Fibroblast of the aortic adventitia (primary cell): Measurements from ENCODE around the gene HLA-DPB1. TPM values are rescaled to one million over a fixed set of nuclear protein-coding genes. Genes with fewer than 3 reads are reported as not detected.

Experiments
- DNase-seq: peaks from one replicate; pipeline ENCODE4 v3.0.0-alpha.2; 2010; ENCODE audit warnings: low read depth
- H3K4me3 ChIP-seq: 2 replicates; pipeline ENCODE4 v1.5.1; 2011; ENCODE audit warnings: low read depth, mild to moderate bottlenecking, control low read depth, low read length, moderate library complexity
- CTCF ChIP-seq: IDR thresholded peaks from 2 replicates; pipeline ENCODE4 v1.5.1; 2011; ENCODE audit warnings: mild to moderate bottlenecking, low read length, control low read depth, inconsistent platforms; ENCODE audit not compliant: insufficient read depth
- total RNA-seq: library from RNA; depleted of rRNA; stranded (reverse); fragments of >200 nt; gene quantifications from 2 replicates; pipeline ENCODE4 v1.2.3, GENCODE V29; 2012; ENCODE audit warnings: low replicate concordance

HLA-DPB1 gene
- total RNA-seq, 1 donor: 0.27 TPM

- H3K4me3 ChIP-seq: no peak overlapping the region
- DNase-seq: no peak
- TF ChIP-seq CTCF: no peak
Observed at GRCh38 chr6:33085627-33086026, 9.8 kb downstream of the HLA-DPB1 start.

DNA sequence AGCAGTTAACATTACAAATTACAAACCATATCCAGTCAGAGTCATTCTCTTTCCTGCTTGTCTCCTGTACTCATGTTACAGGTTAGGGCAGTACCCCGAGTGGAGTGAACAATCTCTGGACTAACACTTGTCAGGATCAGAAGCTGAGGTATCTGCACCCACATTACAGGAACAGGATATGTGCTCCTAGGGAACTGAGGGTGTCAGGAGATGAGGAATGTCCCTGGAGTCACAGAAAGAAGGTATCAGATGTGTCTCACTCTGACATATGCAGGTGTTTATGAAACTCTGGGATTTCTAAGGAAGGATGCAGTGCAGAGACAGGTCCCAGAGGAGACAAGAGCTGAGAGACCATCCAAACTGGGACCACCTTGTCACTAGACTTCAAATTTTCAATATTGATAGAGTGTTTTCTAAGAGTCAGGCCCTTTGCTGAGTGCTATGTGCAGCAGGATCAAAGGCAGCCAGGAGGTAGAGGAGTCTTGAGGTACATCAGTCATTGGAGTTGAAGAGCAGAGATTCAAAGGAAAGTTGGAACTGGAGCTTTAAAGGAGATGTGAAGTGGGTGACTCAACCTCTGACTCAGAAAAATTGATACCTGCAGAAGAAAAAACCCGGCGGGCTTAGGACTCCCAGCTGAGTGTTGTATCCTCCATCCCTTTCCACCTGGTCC is 12.6 kb downstream of the HLA-DPB1 start:
- TF ChIP-seq CTCF: no peak
- H3K4me3 ChIP-seq: no peak overlapping the region
- no peak for DNase-seq

DNA sequence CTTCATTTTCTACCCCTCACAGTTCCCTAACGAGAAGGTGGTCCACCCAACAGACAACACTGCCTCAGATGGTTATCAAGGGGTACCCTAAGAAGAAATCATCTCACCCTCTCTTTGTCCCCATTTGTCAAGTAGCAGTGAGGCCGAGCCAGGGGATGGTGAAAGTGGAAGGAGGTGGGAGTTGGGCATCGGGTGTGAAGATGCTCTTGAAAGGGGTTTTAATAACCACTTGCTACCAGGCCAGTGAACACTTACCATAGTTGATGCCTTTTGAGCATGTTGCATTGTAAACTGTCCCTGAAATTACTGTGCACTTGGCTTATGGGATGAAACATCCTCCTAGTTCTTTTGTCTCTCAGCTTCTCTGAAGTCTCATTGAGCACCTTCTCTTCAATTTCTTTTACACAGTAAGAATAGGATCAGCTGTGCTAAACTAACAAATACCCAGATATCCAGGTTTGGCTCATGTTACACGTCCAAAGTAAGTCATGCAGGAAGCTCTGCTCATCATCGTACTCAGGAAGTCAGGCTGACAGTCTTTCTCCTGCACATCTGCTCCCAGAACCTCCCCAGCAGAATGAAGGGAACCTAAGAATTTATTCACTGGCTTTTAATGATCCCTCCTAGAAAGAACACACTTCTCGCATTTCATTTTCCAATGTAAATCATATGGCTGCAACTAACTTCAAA is 13.3 kb downstream of the HLA-DPB1 start:
- no peak for DNase-seq
- TF ChIP-seq CTCF: no peak
- no peak overlapping the region for H3K4me3 ChIP-seq

DNA sequence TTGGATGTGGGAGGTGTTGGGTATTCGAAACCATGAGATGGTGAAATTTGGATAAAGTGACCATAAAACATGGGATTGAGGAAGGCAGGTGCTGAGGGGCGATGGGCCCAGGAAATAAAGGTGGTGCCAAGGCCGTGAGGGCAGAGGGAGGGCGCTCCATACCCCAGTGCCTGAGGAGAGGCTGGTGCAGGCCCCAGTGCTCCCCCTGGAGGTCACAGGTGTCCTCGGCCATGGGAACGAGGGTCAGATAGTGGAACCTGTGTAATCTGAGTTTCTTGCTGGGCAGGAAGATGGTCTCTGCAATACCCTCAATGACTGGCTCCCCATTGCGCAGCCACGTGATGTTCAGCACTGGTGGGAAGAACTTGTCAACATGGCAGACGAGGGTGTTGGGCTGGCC is 16.2 kb downstream of the HLA-DPB1 start:
- peak; percentile 33 for TF ChIP-seq CTCF
- no peak for DNase-seq
- H3K4me3 ChIP-seq: no peak overlapping the region

GRCh38 chr6:33092385-33092784 is 16.6 kb downstream of the HLA-DPB1 start:
- no peak for DNase-seq
- H3K4me3 ChIP-seq: no peak overlapping the region
- no peak for TF ChIP-seq CTCF

DNA sequence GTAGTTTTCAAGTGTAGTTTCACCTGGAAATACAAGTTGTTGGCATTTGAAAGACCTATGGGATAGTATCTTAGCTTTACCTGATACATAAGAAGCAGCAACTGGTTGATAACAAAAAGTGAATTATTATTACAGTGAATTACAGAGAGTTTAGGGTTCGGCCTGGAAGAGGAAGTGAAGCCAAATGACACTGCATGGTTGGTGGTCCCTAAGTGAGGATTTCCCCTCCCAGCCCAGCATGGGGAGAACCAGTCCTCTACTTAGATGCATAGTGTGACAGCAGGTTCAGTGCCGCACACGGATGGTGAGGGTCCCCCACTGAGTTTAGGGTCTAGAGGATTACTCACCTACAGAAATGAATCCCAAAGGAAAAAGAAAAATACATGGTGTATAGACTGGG is 18.1 kb downstream of the HLA-DPB1 start:
- no peak for DNase-seq
- no peak overlapping the region for H3K4me3 ChIP-seq
- no peak for TF ChIP-seq CTCF
